Subcutaneous abdominal adipose tissue (tissue), 5 donors: ENCODE measurements around the gene SLC9A9.

Experiments used
- H3K27ac ChIP-seq: one replicate; pipeline ENCODE4 v1.7.0; 2013; ENCODE audit warnings: low read depth, mild to moderate bottlenecking, inconsistent platforms, low read length, moderate library complexity
- H3K27me3 ChIP-seq, 5 donors: one replicate each; pipeline ENCODE4 v1.7.0; 2013; ENCODE audit warnings: low read length in 5 of 5, inconsistent platforms in 1 of 5; ENCODE audit not compliant: control insufficient read depth in 5 of 5, insufficient read depth in 4 of 5
- H3K36me3 ChIP-seq, 5 donors: one replicate each; pipeline ENCODE4 v1.7.0; 2013; ENCODE audit warnings: low read length in 5 of 5; ENCODE audit not compliant: control insufficient read depth in 5 of 5, insufficient read depth in 5 of 5
- H3K4me1 ChIP-seq, 5 donors: one replicate each; pipeline ENCODE4 v1.7.0; 2013; ENCODE audit warnings: low read length in 5 of 5, mild to moderate bottlenecking in 3 of 5, moderate library complexity in 1 of 5; ENCODE audit not compliant: control insufficient read depth in 5 of 5, insufficient read depth in 5 of 5
- H3K4me3 ChIP-seq, 5 donors: one replicate each; pipeline ENCODE4 v1.7.0; 2013; ENCODE audit warnings: low read length in 5 of 5, low read depth in 1 of 5
- H3K9ac ChIP-seq, 5 donors: one replicate each; pipeline ENCODE4 v1.7.0; 2013; ENCODE audit warnings: low read length in 5 of 5, mild to moderate bottlenecking in 4 of 5, moderate library complexity in 3 of 5
- H3K9me3 ChIP-seq, 5 donors: one replicate each; pipeline ENCODE4 v1.7.0; 2013; ENCODE audit warnings: low read length in 5 of 5; ENCODE audit not compliant: control insufficient read depth in 5 of 5
- donor health status: healthy.
- donor health status: healthy.
- donor health status: healthy.
- donor health status: healthy.
- donor health status: healthy.

SLC9A9 gene

GRCh38 chr3:143585720-143586456 lies 262.4 kb downstream of the SLC9A9 start:
- Histone ChIP-seq H3K9me3 (no peaks in the 10 kb centered on the region), H3K27me3 (no peaks in the 10 kb centered on the region), H3K9ac (no peak overlapping the region), H3K4me3 (no peak overlapping the region), H3K4me1 (peaks cover 0 to 12% (median 6%) of the 10 kb centered on the region in 5 donors), H3K27ac (no peak overlapping the region), H3K36me3 (peaks cover 0 to 3% (median 0%) of the 10 kb centered on the region in 5 donors)

GRCh38 chr3:143584474-143584873 lies 263.8 kb downstream of the SLC9A9 start:
- Histone ChIP-seq H3K27ac (no peak overlapping the region), H3K4me1 (peaks cover 0 to 12% (median 6%) of the 10 kb centered on the region in 5 donors), H3K9ac (no peak overlapping the region)

GRCh38 chr3:143581972-143582722 lies 266.1 kb downstream of the SLC9A9 start:
- H3K36me3 ChIP-seq, result peaks cover 0 to 20% (median 0%) of the 10 kb centered on the region in 5 donors
- no peak overlapping the region for H3K9ac ChIP-seq
- H3K4me1 ChIP-seq, result peaks cover 0 to 12% (median 6%) of the 10 kb centered on the region in 5 donors
- no peak overlapping the region for H3K27ac ChIP-seq
- H3K4me3 ChIP-seq, result no peak overlapping the region
- H3K27me3 ChIP-seq, result no peaks in the 10 kb centered on the region
- H3K9me3 ChIP-seq, result no peaks in the 10 kb centered on the region

More at GRCh38 chr3:143584474-143584873, 263.8 kb downstream of the SLC9A9 start:
- H3K9me3 ChIP-seq, result no peaks in the 10 kb centered on the region
- no peak overlapping the region for H3K4me3 ChIP-seq
- H3K27me3 ChIP-seq, result no peaks in the 10 kb centered on the region
- H3K36me3 ChIP-seq, result peaks cover 0 to 6% (median 0%) of the 10 kb centered on the region in 5 donors

- no peaks in the 10 kb centered on the region for H3K27me3 ChIP-seq
- no peak overlapping the region for H3K4me3 ChIP-seq
- no peaks in the 10 kb centered on the region for H3K4me1 ChIP-seq
- H3K9ac ChIP-seq, result no peak overlapping the region
- H3K36me3 ChIP-seq, result peaks cover 0 to 43% (median 0%) of the 10 kb centered on the region in 5 donors
- no peak overlapping the region for H3K27ac ChIP-seq
- no peaks in the 10 kb centered on the region for H3K9me3 ChIP-seq
Measured at GRCh38 chr3:143578810-143579435, 269.3 kb downstream of the SLC9A9 start.

GRCh38 chr3:143576568-143577270 lies 271.5 kb downstream of the SLC9A9 start:
- Histone ChIP-seq H3K4me1 (peaks cover 0 to 8% (median 3%) of the 10 kb centered on the region in 5 donors), H3K9me3 (no peaks in the 10 kb centered on the region), H3K9ac (no peak overlapping the region), H3K4me3 (no peak overlapping the region), H3K27ac (no peak overlapping the region), H3K36me3 (peaks cover 0 to 50% (median 0%) of the 10 kb centered on the region in 5 donors), H3K27me3 (no peaks in the 10 kb centered on the region)

GRCh38 chr3:143574933-143575332 lies 273.3 kb downstream of the SLC9A9 start:
- no peaks in the 10 kb centered on the region for H3K27me3 ChIP-seq
- H3K4me1 ChIP-seq, result peaks cover 0 to 16% (median 3%) of the 10 kb centered on the region in 5 donors
- H3K36me3 ChIP-seq, result peaks cover 0 to 47% (median 0%) of the 10 kb centered on the region in 5 donors
- no peaks in the 10 kb centered on the region for H3K9me3 ChIP-seq
- H3K27ac ChIP-seq, result no peak overlapping the region
- H3K4me3 ChIP-seq, result no peak overlapping the region
- H3K9ac ChIP-seq, result no peak overlapping the region

- H3K9me3 ChIP-seq, result no peaks in the 10 kb centered on the region
Measured at GRCh38 chr3:143573610-143574303, 274.5 kb downstream of the SLC9A9 start.

GRCh38 chr3:143571548-143571947 lies 276.7 kb downstream of the SLC9A9 start:
- no peaks in the 10 kb centered on the region for H3K9me3 ChIP-seq

More at GRCh38 chr3:143573610-143574303, 274.5 kb downstream of the SLC9A9 start:
- peaks cover 0 to 16% (median 3%) of the 10 kb centered on the region in 5 donors for H3K4me1 ChIP-seq
- H3K27me3 ChIP-seq, result no peaks in the 10 kb centered on the region
- H3K9ac ChIP-seq, result no peak overlapping the region
- no peak overlapping the region for H3K4me3 ChIP-seq
- H3K27ac ChIP-seq, result no peak overlapping the region
- H3K36me3 ChIP-seq, result peaks cover 0 to 44% (median 0%) of the 10 kb centered on the region in 5 donors

GRCh38 chr3:143567823-143568222 lies 280.4 kb downstream of the SLC9A9 start:
- H3K4me3 ChIP-seq, result no peak overlapping the region
- H3K9me3 ChIP-seq, result no peaks in the 10 kb centered on the region
- no peaks in the 10 kb centered on the region for H3K27me3 ChIP-seq
- H3K9ac ChIP-seq, result no peak overlapping the region
- peaks cover 0 to 29% (median 3%) of the 10 kb centered on the region in 5 donors for H3K4me1 ChIP-seq
- H3K27ac ChIP-seq, result no peak overlapping the region
- no peaks in the 10 kb centered on the region for H3K36me3 ChIP-seq

More at GRCh38 chr3:143571548-143571947, 276.7 kb downstream of the SLC9A9 start:
- Histone ChIP-seq H3K36me3 (peaks cover 0 to 28% (median 0%) of the 10 kb centered on the region in 5 donors), H3K9ac (no peak overlapping the region), H3K4me3 (no peak overlapping the region), H3K27ac (no peak overlapping the region), H3K4me1 (peaks cover 0 to 17% (median 3%) of the 10 kb centered on the region in 5 donors), H3K27me3 (no peaks in the 10 kb centered on the region)
